GM12892 (cell line): ENCODE data around the gene MOGAT2.
"Not testable (repeated sequence)": the region's sequence is repeated elsewhere in the genome, so short reads cannot be mapped to it uniquely, and the experiment has no call there.

ENCODE experiments used
- DNase-seq: peaks from one replicate; pipeline ENCODE4 v3.0.0; 2011; ENCODE audit not compliant: insufficient read length
- FAIRE-seq: peaks from 2 replicates; lab custom pipeline; 2011; peaks lifted over from hg19 to GRCh38; lab: Jason Lieb, UNC
- POLR2A ChIP-seq: IDR thresholded peaks from 2 replicates; pipeline ENCODE4 v1.6.1; 2011; ENCODE audit warnings: low read depth, low read length, control low read depth
- POLR2AphosphoS5 ChIP-seq: IDR thresholded peaks from 2 replicates; pipeline ENCODE4 v1.6.1; 2011; ENCODE audit warnings: low read depth, low read length, control low read depth
- TAF1 ChIP-seq: IDR thresholded peaks from 2 replicates; pipeline ENCODE4 v1.6.1; 2011; ENCODE audit warnings: low read depth, mild to moderate bottlenecking, control low read depth, low read length, borderline replicate concordance

MOGAT2 gene

GRCh38 chr11:75743711-75744563 lies 26.3 kb downstream of the MOGAT2 start:
- TF ChIP-seq TAF1, result no peak
- TF ChIP-seq POLR2A, result no peak
- no peak for TF ChIP-seq POLR2AphosphoS5
- FAIRE-seq (no peak), DNase-seq (no peak)

GRCh38 chr11:75745807-75746206 lies 28.2 kb downstream of the MOGAT2 start:
- DNase-seq (no peak), FAIRE-seq (no peak)
- TF ChIP-seq POLR2A, result no peak
- no peak for TF ChIP-seq POLR2AphosphoS5
- TF ChIP-seq TAF1, result no peak

- not testable (repeated sequence) for FAIRE-seq
Observed at GRCh38 chr11:75748729-75749273, 31.2 kb downstream of the MOGAT2 start.

GRCh38 chr11:75754933-75755332 lies 37.3 kb downstream of the MOGAT2 start:
- DNase-seq, FAIRE-seq: not testable (repeated sequence)

More at GRCh38 chr11:75748729-75749273, 31.2 kb downstream of the MOGAT2 start:
- not testable (repeated sequence) for DNase-seq

GRCh38 chr11:75757651-75758050 lies 40.0 kb downstream of the MOGAT2 start:
- no peak for FAIRE-seq
- DNase-seq, result no peak
- TF ChIP-seq POLR2AphosphoS5 (no peak), POLR2A (no peak), TAF1 (no peak)

- no peak for TF ChIP-seq POLR2AphosphoS5
- TF ChIP-seq POLR2A, result no peak
- no peak for TF ChIP-seq TAF1
Observed at GRCh38 chr11:75759832-75760231, 42.2 kb downstream of the MOGAT2 start.

GRCh38 chr11:75760243-75760642 lies 42.6 kb downstream of the MOGAT2 start:
- DNase-seq (no peak), FAIRE-seq (no peak)
- TF ChIP-seq POLR2A (no peak), TAF1 (no peak), POLR2AphosphoS5 (no peak)

More at GRCh38 chr11:75759832-75760231, 42.2 kb downstream of the MOGAT2 start:
- no peak for FAIRE-seq
- DNase-seq, result no peak

- no peak for FAIRE-seq
- DNase-seq, result no peak
- no peak for TF ChIP-seq POLR2A
- TF ChIP-seq POLR2AphosphoS5, result no peak
- TF ChIP-seq TAF1, result no peak
Observed at GRCh38 chr11:75760710-75761493, 43.3 kb downstream of the MOGAT2 start.

GRCh38 chr11:75762158-75762557 lies 44.5 kb downstream of the MOGAT2 start:
- DNase-seq (no peak), FAIRE-seq (no peak)

GRCh38 chr11:75762885-75763284 lies 45.2 kb downstream of the MOGAT2 start:
- TF ChIP-seq POLR2A, result no peak
- no peak for TF ChIP-seq POLR2AphosphoS5
- TF ChIP-seq TAF1, result no peak
- DNase-seq, result no peak
- FAIRE-seq, result no peak

More at GRCh38 chr11:75762158-75762557, 44.5 kb downstream of the MOGAT2 start:
- TF ChIP-seq POLR2A (no peak), POLR2AphosphoS5 (no peak), TAF1 (no peak)

- no peak for DNase-seq
- FAIRE-seq, result no peak
Observed at GRCh38 chr11:75763846-75764245, 46.2 kb downstream of the MOGAT2 start.

More at GRCh38 chr11:75763846-75764245, 46.2 kb downstream of the MOGAT2 start:
- TF ChIP-seq TAF1 (no peak), POLR2A (no peak), POLR2AphosphoS5 (no peak)
